GM19467 (cell line): ENCODE measurements around the gene JMJD8.
"Not testable (repeated sequence)": the region's sequence is repeated elsewhere in the genome, so short reads cannot be mapped to it uniquely, and the experiment has no call there.

Experiments
- ATAC-seq: cut with Tn5 transposase; IDR thresholded peaks from one replicate; pipeline ENCODE4 v1.9.1; 2021; ENCODE audit warnings: mild to moderate bottlenecking, moderate library complexity; ENCODE audit not compliant: unreplicated experiment

The JMJD8 gene

GRCh38 chr16:722835-723633, 38.9 kb upstream of the JMJD8 start:
- ATAC-seq = no peak

DNA sequence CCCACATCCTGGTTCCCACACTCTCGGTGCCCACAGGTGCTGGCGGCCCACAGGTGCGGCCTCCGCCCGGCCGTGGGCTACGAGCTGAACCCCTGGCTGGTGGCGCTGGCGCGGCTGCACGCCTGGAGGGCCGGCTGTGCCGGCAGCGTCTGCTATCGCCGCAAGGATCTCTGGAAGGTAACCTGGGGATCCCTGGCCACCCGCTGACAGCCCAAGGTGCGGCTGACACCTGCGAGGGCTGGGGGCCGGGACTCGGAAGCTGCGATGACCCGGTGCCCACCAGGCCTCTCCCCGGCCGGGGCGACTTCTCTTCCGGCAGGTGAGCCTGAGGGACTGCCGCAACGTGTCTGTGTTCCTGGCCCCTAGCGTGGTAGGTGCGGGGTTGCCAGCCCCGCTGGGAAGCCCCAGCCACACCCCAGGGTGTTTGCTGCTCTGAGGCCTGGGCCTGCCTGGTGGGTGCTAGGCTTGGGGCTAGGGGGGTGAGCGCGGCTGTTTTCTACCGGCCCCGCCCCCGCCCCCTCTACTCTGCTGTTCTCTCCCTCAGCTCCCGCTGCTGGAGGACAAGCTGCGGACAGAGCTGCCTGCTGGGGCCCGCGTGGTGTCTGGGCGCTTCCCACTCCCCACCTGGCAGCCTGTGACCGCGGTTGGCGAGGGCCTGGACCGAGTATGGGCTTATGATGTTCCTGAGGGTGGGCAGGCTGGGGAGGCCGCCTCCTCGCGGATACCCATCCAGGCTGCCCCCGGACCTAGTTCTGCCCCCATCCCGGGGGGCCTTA, 37.8 kb upstream of the JMJD8 start:
- no peak for ATAC-seq

DNA sequence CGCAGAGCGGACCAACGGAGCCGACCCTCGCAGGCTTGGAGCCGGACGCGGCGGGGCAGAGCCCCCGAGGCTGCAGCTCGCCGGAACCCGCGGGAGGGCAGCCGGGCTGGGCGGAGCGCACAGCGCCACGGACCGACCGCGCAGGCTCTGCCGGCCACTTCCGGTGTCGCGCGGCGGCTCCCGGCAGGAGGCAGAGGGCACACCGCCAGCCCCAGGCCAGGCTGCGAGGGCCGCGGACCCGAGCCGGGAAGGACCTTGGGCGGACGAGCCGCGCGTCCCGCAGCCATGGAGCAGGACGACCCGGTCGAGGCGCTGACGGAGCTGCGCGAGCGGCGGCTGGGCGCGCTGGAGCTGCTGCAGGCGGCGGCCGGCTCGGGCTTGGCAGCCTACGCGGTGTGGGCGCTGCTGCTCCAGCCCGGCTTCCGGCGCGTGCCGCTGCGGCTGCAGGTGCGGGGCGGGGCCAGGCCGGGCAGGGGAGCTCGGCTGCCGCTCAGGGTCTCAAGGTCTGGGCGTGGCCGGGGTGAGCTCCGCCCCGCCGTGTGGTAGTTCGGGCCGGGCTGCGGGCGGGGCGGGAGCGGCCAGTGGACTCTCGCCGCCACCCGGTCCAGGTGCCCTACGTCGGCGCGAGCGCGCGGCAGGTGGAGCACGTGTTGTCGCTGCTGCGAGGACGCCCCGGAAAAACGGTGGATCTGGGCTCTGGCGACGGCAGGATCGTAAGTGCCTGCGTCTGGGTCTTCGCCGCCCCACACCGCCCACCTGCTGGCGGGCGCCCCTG, 37.0 kb upstream of the JMJD8 start, which contains the start of gene ANTKMT:
ANTKMT (plus strand) TSS at position 157 of the 775 bp plus-strand sequence; CDS start at position 286, 129 bp downstream.
- ATAC-seq = peak; percentile 64

GRCh38 chr16:720447-720989, 36.4 kb upstream of the JMJD8 start:
- peak; percentile 8 for ATAC-seq

GRCh38 chr16:719815-720446, 35.8 kb upstream of the JMJD8 start:
- no peak for ATAC-seq

DNA sequence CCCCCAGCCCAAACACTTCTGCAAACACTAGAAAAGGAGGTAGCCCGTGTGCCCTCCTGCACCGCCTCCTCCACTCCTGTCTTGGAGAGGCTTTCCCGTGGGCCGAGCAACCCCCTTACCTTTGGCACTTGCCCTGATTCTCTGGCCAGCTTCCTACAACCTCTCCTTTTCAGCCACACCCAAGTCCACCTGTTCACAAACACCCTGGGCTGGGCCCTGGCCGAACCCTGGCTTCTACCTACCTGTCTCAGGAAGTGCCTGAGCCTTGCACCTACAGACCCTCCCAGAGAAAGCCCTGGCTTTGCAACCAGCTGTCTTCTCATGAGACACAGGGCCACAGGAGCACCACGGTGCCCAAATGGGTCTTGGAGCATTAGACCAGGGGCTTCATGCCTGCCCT, 34.8 kb upstream of the JMJD8 start:
- ATAC-seq = no peak

- no peak for ATAC-seq
Measured at GRCh38 chr16:718389-718788, 34.3 kb upstream of the JMJD8 start.

GRCh38 chr16:717450-718245, 33.5 kb upstream of the JMJD8 start:
- no peak for ATAC-seq

GRCh38 chr16:716768-717325, 32.7 kb upstream of the JMJD8 start:
- no peak for ATAC-seq

DNA sequence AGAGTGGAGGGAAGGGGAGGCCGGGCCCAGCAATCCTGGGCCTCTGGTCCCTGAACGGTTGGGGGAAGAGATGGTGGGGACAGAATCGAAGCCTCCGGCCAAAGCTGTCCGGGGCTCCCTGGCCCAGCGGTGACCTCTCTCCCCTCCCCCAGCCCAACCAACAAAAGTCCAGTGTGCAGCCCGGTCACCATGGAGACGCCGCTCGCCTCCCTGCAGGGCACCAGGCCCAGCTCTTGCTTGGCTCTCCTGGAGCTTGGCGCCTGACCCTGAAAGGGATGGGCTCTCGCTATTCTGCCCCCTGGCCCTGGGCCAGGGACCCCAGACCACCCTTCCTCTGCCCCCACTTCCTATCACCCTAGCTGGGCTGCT, 32.0 kb upstream of the JMJD8 start:
- ATAC-seq = no peak

GRCh38 chr16:715477-716199, 31.5 kb upstream of the JMJD8 start:
- ATAC-seq = no peak

DNA sequence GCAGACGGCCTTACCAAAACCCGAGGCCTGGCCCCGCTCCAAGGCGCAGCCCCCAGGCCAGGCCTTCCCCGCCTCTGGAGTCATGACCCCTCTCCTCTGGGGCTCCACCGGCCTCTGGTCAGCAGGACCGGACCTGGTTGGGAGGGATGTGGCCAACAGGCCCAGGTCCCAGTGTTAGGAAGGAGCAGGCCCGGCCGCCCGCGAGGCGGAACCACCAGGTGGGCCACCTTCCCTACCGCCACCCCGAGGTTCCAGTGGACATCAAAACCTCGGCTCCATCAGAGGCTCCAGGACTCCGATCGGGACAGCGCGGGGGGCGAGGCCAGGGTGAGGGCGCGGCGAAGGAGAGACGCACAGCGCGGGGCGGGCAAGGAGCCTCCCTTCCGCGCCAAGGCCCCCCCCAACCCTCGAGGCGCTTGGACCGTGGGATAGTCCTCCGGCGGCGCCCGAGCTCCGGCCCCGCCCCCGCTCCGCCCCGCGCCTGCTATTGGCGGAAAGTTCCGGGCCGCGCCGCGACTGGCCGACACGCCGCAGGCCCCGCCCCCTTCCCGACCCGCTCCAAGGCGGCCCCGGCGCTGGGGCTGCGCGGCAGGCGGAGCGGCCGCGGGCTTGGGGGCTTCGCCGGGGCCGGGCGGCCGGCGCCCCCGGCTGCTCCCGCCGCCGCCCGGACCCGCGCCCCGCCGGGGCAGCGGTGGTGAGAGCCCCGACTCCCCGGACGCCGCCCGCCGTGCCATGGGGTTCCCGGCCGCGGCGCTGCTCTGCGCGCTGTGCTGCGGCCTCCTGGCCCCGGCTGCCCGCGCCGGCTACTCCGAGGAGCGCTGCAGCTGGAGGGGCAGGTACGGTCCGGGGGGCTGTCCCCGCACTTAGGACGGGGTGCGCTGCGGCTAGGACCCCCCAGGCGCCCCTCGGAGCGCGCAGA, 30.7 kb upstream of the JMJD8 start, which contains the start of gene METRN:
METRN (plus strand) TSS at position 561 of the 919 bp plus-strand sequence; CDS start at position 733, 172 bp downstream.
- ATAC-seq = no peak

- ATAC-seq = no peak
Measured at GRCh38 chr16:714079-714478, 29.9 kb upstream of the JMJD8 start.

DNA sequence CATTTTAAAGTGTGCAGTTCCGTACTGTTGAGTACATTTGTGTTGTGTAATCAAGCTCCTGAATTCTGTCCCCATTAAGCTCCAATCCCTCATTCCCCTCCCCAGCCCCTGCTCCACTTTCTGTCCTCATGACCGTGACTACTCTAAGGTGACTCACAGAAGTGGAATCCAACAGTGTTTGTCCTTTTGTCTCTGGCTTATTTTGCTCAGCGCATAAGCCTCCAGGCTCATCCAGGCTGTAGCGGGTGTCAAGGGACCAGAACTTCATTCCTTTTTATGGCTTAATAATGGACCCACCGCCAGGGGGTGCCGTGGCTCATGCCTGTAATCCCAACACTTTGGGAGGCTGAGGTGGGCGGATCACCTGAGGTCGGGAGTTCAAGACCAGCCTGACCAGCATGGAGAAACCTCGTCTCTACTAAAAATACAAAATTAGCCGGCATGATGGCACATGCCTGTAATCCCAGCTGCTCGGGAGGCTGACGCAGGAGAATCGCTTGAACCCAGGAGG, 28.7 kb upstream of the JMJD8 start:
- ATAC-seq = not testable (repeated sequence)

DNA sequence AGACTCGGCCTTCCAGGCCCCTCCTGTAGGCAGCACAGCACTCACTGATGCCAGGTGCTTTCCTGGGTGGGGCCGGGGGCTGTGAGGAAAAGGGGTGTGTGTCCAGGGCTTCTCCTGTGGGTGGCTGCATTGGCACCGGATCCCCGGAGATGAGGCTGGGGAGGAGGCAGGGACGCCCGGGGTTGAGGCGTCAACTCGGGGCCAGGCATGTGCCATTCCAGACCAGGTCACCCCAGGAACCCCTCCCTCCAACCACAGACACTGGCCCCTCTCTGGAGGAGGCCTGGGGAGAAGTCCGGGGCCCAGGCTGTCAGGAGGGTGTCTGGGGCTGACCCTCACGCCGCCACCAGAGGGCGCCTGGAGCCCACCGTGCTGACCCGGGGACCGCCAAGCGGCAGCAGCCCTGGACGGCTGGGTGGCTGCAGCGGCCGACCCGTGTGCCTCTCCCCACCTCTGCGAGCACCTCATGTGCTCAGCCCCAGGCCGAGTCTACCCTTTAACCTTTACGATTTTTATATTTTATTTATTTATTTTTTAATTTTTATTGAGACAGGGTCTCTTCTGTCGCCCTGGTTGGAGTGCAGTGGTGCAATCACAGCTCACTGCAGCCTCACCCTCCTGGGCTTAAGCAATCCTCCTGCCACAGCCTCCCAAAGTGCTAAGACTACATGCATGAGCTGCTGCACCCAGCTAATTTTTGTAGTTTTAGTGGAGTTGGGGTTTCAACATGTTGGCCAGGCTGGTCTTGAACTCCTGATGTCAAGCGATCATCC, 27.6 kb upstream of the JMJD8 start:
- ATAC-seq = no peak

DNA sequence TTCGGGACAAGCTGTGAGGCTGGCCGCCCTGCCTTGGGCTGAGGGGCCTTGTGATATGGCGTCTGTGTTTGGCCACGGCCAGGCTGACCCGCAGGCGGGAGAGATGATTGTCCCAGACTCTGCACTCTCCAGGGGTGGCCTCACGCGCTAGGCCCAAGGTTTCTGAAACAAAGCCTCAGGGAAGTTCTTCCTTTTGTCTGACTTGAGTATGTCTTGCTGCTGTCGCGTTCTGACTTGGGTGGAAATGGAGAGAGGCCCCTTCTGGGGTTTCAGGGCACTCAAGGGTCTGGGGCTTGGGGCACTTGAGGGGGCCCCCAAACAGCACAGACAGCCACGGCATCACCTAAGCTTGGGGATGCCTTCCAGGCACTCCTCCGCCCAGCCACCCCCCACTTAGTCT, 26.9 kb upstream of the JMJD8 start:
- ATAC-seq = no peak
